ENCODE data around the gene ELN.

- TF ChIP-seq POLR2A (IDR thresholded peaks at IDR 0.05; ENCODE audit: low read depth, low read length) (no peak), TAF1 (IDR thresholded peaks at IDR 0.05; ENCODE audit: low read depth, low read length) (no peak)
These were observed at the start of gene ELN for GRCh38 chr7:74027683-74028320.
